ENCODE data around the gene CINP.
A peak's percentile ranks its signal among the peaks of the same experiment; 100 is the strongest.
"Not testable (repeated sequence)": the region's sequence is repeated elsewhere in the genome, so short reads cannot be mapped to it uniquely, and the experiment has no call there.

The CINP gene

GRCh38 chr14:102353126-102353619 is 9.5 kb downstream of the CINP start:
- no peak for DNase-seq (ENCODE audit: low spot score)

GRCh38 chr14:102352213-102352612 is 10.5 kb downstream of the CINP start:
- DNase-seq (ENCODE audit: low spot score) = no peak

GRCh38 chr14:102351593-102351992 is 11.1 kb downstream of the CINP start:
- DNase-seq (ENCODE audit: low spot score) = not testable (repeated sequence)

GRCh38 chr14:102351023-102351422 is 11.7 kb downstream of the CINP start:
- DNase-seq (ENCODE audit: low spot score) = no peak

- no peak for DNase-seq (ENCODE audit: low spot score)
These were observed 14.3 kb downstream of the CINP start for GRCh38 chr14:102348376-102348775.

GRCh38 chr14:102346645-102347044 is 16.0 kb downstream of the CINP start:
- DNase-seq (ENCODE audit: low spot score) = no peak

GRCh38 chr14:102345232-102345631 is 17.5 kb downstream of the CINP start:
- no peak for DNase-seq (ENCODE audit: low spot score)

- no peak for DNase-seq (ENCODE audit: low spot score)
These were observed 18.2 kb downstream of the CINP start for GRCh38 chr14:102344485-102344884.

- no peak for DNase-seq (ENCODE audit: low spot score)
These were observed 18.6 kb downstream of the CINP start for GRCh38 chr14:102344084-102344483.

- no peak for DNase-seq (ENCODE audit: low spot score)
These were observed 20.5 kb downstream of the CINP start for GRCh38 chr14:102342238-102342637.

GRCh38 chr14:102341566-102341965 is 21.1 kb downstream of the CINP start:
- no peak for DNase-seq (ENCODE audit: low spot score)

- no peak for DNase-seq (ENCODE audit: low spot score)
These were observed 24.0 kb downstream of the CINP start for GRCh38 chr14:102338724-102339123.

GRCh38 chr14:102335163-102335562 is 27.5 kb downstream of the CINP start:
- no peak for DNase-seq (ENCODE audit: low spot score)

GRCh38 chr14:102333795-102334705 is 28.6 kb downstream of the CINP start:
- no peak for DNase-seq (ENCODE audit: low spot score)

GRCh38 chr14:102333390-102333789 is 29.3 kb downstream of the CINP start:
- DNase-seq (ENCODE audit: low spot score) = no peak

- DNase-seq (ENCODE audit: low spot score) = no peak
These were observed 31.9 kb downstream of the CINP start for GRCh38 chr14:102330806-102331205.

- DNase-seq (ENCODE audit: low spot score) = not testable (repeated sequence)
These were observed 33.3 kb downstream of the CINP start for GRCh38 chr14:102329381-102329780.

- no peak for DNase-seq (ENCODE audit: low spot score)
These were observed 36.1 kb downstream of the CINP start for GRCh38 chr14:102326583-102326982.

- no peak for DNase-seq (ENCODE audit: low spot score)
These were observed 36.8 kb downstream of the CINP start for GRCh38 chr14:102325791-102326345.

GRCh38 chr14:102323102-102323501 is 39.6 kb downstream of the CINP start:
- peak; percentile 14 for DNase-seq (ENCODE audit: low spot score)

- DNase-seq (ENCODE audit: low spot score) = no peak
These were observed 41.0 kb downstream of the CINP start for GRCh38 chr14:102321456-102322422.

Measured in CD4-positive, alpha-beta T cell treated with Interleukin-6 at 100 ng/mL for 8 hours (primary cell).